ENCODE measurements around the gene WDR6. TPM values are rescaled to one million over a fixed set of nuclear protein-coding genes. Genes with fewer than 3 reads are reported as not detected.

The WDR6 gene
- total and polyA plus RNA-seq, 8 donors: 156 to 217 (median 183) TPM

- peak; percentile 97 to 99 (median 99) for DNase-seq
- intact Hi-C loops (cut with DNase I): no loop called here
- no peaks in the 10 kb centered on the region for H3K27me3 ChIP-seq
Observed at GRCh38 chr3:49021213-49021812, 14.1 kb downstream of the WDR6 start.

GRCh38 chr3:49021813-49022687 is 14.9 kb downstream of the WDR6 start, which contains the start of gene NDUFAF3:
NDUFAF3 (plus strand) TSS chr3:49022121; CDS start chr3:49022145, 24 bp downstream.
- peak; percentile 91 to 99 (median 94) for DNase-seq
- Histone ChIP-seq H3K36me3 (peaks cover 0 to 39% of the 10 kb centered on the region in 2 donors), H3K27me3 (no peaks in the 10 kb centered on the region), H3K27ac (peak within 1 kb of the TSS; percentile 100), H3K4me1 (peaks cover 32 to 70% of the 10 kb centered on the region in 2 donors), H3K4me3 (peak within 1 kb of the TSS; percentile 91 to 99), H3K9me3 (no peaks in the 10 kb centered on the region)
- intact Hi-C loops (cut with DNase I): no loop called here
- TF ChIP-seq, protein P1, sequence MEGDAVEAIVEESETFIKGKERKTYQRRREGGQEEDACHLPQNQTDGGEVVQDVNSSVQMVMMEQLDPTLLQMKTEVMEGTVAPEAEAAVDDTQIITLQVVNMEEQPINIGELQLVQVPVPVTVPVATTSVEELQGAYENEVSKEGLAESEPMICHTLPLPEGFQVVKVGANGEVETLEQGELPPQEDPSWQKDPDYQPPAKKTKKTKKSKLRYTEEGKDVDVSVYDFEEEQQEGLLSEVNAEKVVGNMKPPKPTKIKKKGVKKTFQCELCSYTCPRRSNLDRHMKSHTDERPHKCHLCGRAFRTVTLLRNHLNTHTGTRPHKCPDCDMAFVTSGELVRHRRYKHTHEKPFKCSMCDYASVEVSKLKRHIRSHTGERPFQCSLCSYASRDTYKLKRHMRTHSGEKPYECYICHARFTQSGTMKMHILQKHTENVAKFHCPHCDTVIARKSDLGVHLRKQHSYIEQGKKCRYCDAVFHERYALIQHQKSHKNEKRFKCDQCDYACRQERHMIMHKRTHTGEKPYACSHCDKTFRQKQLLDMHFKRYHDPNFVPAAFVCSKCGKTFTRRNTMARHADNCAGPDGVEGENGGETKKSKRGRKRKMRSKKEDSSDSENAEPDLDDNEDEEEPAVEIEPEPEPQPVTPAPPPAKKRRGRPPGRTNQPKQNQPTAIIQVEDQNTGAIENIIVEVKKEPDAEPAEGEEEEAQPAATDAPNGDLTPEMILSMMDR (IDR thresholded peaks at IDR 0.05): peak; percentile 94 to 99
- ATAC-seq: peak; percentile 85

More at GRCh38 chr3:49021213-49021812, 14.1 kb downstream of the WDR6 start:
- H3K27ac ChIP-seq: peak overlapping the region; percentile 100
- H3K4me3 ChIP-seq: peak overlapping the region; percentile 91 to 99
- TF ChIP-seq, protein P1 (IDR thresholded peaks at IDR 0.05): no peak
- H3K36me3 ChIP-seq: peaks cover 0 to 40% of the 10 kb centered on the region in 2 donors
- peaks cover 32 to 72% of the 10 kb centered on the region in 2 donors for H3K4me1 ChIP-seq
- H3K9me3 ChIP-seq: no peaks in the 10 kb centered on the region
- peak; percentile 89 for ATAC-seq

GRCh38 chr3:49022688-49023171 is 15.5 kb downstream of the WDR6 start:
- peaks cover 27 to 70% of the 10 kb centered on the region in 2 donors for H3K4me1 ChIP-seq
- intact Hi-C loops (cut with DNase I): no loop called here
- H3K4me3 ChIP-seq: peak overlapping the region; percentile 91 to 99
- ATAC-seq: no peak
- peak overlapping the region; percentile 100 for H3K27ac ChIP-seq
- peaks cover 0 to 46% of the 10 kb centered on the region in 2 donors for H3K36me3 ChIP-seq
- no peaks in the 10 kb centered on the region for H3K27me3 ChIP-seq
- TF ChIP-seq, protein P1 (IDR thresholded peaks at IDR 0.05): no peak
- no peaks in the 10 kb centered on the region for H3K9me3 ChIP-seq
- DNase-seq: no peak

GRCh38 chr3:49023775-49024174 is 16.6 kb downstream of the WDR6 start:
- H3K9me3 ChIP-seq: no peaks in the 10 kb centered on the region
- peak overlapping the region in 1 of 2 donors; percentile 91 for H3K4me3 ChIP-seq
- TF ChIP-seq, protein P1 (IDR thresholded peaks at IDR 0.05): no peak
- peaks cover 35 to 76% of the 10 kb centered on the region in 2 donors for H3K4me1 ChIP-seq
- H3K27ac ChIP-seq: no peak overlapping the region
- intact Hi-C loops (cut with DNase I): no loop called here
- DNase-seq (no peak), ATAC-seq (no peak)
- H3K36me3 ChIP-seq: peaks cover 0 to 46% of the 10 kb centered on the region in 2 donors
- no peaks in the 10 kb centered on the region for H3K27me3 ChIP-seq

GRCh38 chr3:49024449-49024848 is 17.3 kb downstream of the WDR6 start:
- H3K9me3 ChIP-seq: no peaks in the 10 kb centered on the region
- ATAC-seq (no peak), DNase-seq (no peak)
- no peak overlapping the region for H3K4me3 ChIP-seq
- H3K27me3 ChIP-seq: no peaks in the 10 kb centered on the region
- H3K27ac ChIP-seq: no peak overlapping the region
- peaks cover 0 to 46% of the 10 kb centered on the region in 2 donors for H3K36me3 ChIP-seq
- TF ChIP-seq, protein P1 (IDR thresholded peaks at IDR 0.05): no peak
- H3K4me1 ChIP-seq: peaks cover 32 to 72% of the 10 kb centered on the region in 2 donors
- intact Hi-C loops (cut with DNase I): no loop called here

All from left lung (tissue), 10 donors.